WTC11 (cell line): ENCODE results near the gene KLF11. TPM values are rescaled to one million over a fixed set of nuclear protein-coding genes. Genes with fewer than 3 reads are reported as not detected.
A peak's percentile ranks its signal among the peaks of the same experiment; 100 is the strongest.

ENCODE experiments used
- ATAC-seq: fragments of 200-7000 bp; cut with Tn5 transposase; 2 replicates; pipeline ENCODE4 v1.10.0; 2021; ENCODE audit warnings: mild to moderate bottlenecking, moderate library complexity
- CTCF ChIA-PET: fragments of 300-600 bp; sonication (Branson Sonifier 250); formaldehyde crosslinking; loops from one replicate; lab custom pipeline; 2021; ENCODE audit warnings: antibody characterized with exemption; lab: Charles Lee
- POLR2A ChIA-PET: fragments of 350-600 bp; sonication (Branson Sonifier 250); formaldehyde crosslinking; loops from one replicate; lab custom pipeline; 2021; ENCODE audit warnings: antibody characterized with exemption; lab: Charles Lee
- DNase-seq: peaks from one replicate; pipeline ENCODE4 v3.0.0; 2021; ENCODE audit warnings: low spot score
- H3K27ac Mint-ChIP-seq: 2 replicates; pipeline ENCODE4 v1.8.0; 2021; ENCODE audit warnings: mixed read lengths
- H3K27me3 Mint-ChIP-seq: 2 replicates; pipeline ENCODE4 v1.8.0; 2021; ENCODE audit warnings: low read depth, mild to moderate bottlenecking, moderate library complexity, mixed read lengths
- H3K36me3 Mint-ChIP-seq: 2 replicates; pipeline ENCODE4 v1.8.0; 2021; ENCODE audit warnings: mixed read lengths
- H3K4me1 Mint-ChIP-seq: 2 replicates; pipeline ENCODE4 v1.8.0; 2022; ENCODE audit warnings: mixed read lengths
- H3K4me3 Mint-ChIP-seq: 2 replicates; pipeline ENCODE4 v1.8.0; 2021; ENCODE audit warnings: mild to moderate bottlenecking, moderate library complexity, mixed read lengths
- H3K9me3 Mint-ChIP-seq: 2 replicates; pipeline ENCODE4 v1.8.0; 2021; ENCODE audit warnings: mixed read lengths
- CREB1 ChIP-seq: sonication (generic); formaldehyde crosslinking; IDR thresholded peaks from 2 replicates; pipeline ENCODE4 v1.8.0; 2023; ENCODE audit warnings: mild to moderate bottlenecking, missing genetic modification reagents
- CREM ChIP-seq: sonication (generic); formaldehyde crosslinking; IDR thresholded peaks from 2 replicates; pipeline ENCODE4 v1.8.1; 2022; ENCODE audit warnings: mild to moderate bottlenecking, missing genetic modification reagents, moderate library complexity
- EMX1 ChIP-seq: fragments of 250-450 bp; sonication (Bioruptor Pico); IDR thresholded peaks from 2 replicates; pipeline ENCODE4 v1.8.0; 2021; ENCODE audit warnings: mild to moderate bottlenecking
- FOXJ3 ChIP-seq: sonication (generic); formaldehyde crosslinking; IDR thresholded peaks from 2 replicates; pipeline ENCODE4 v1.9.0; 2021; ENCODE audit warnings: missing genetic modification reagents, mild to moderate bottlenecking, borderline replicate concordance
- JAZF1 ChIP-seq: fragments of 250-450 bp; sonication (Bioruptor Pico); IDR thresholded peaks from 2 replicates; pipeline ENCODE4 v1.9.0; 2021; ENCODE audit warnings: moderate library complexity, mild to moderate bottlenecking, inconsistent platforms
- JUN ChIP-seq: sonication (generic); formaldehyde crosslinking; IDR thresholded peaks from 2 replicates; pipeline ENCODE4 v1.8.0; 2023; ENCODE audit warnings: mild to moderate bottlenecking, missing genetic modification reagents
- KAT7 ChIP-seq: sonication (generic); formaldehyde crosslinking; IDR thresholded peaks from 2 replicates; pipeline ENCODE4 v1.8.1; 2023; ENCODE audit warnings: missing genetic modification reagents, mild to moderate bottlenecking, borderline replicate concordance
- MXD4 ChIP-seq: fragments of 250-450 bp; sonication (Bioruptor Pico); IDR thresholded peaks from 2 replicates; pipeline ENCODE4 v1.8.0; 2021; ENCODE audit warnings: mild to moderate bottlenecking, moderate library complexity, borderline replicate concordance
- NR3C1 ChIP-seq: sonication (generic); formaldehyde crosslinking; conservative IDR thresholded peaks from 2 replicates; pipeline ENCODE4 v1.8.1; 2023; ENCODE audit warnings: low read depth, mild to moderate bottlenecking, missing genetic modification reagents
- PRRX2 ChIP-seq: fragments of 250-450 bp; sonication (Bioruptor Pico); IDR thresholded peaks from 2 replicates; pipeline ENCODE4 v1.8.0; 2021; ENCODE audit warnings: mild to moderate bottlenecking
- RELA ChIP-seq: sonication (generic); formaldehyde crosslinking; IDR thresholded peaks from 2 replicates; pipeline ENCODE4 v1.8.1; 2022; ENCODE audit warnings: missing genetic modification reagents, mild to moderate bottlenecking, borderline replicate concordance
- RORB ChIP-seq: fragments of 250-450 bp; sonication (Bioruptor Pico); IDR thresholded peaks from 2 replicates; pipeline ENCODE4 v1.9.0; 2021; ENCODE audit warnings: mild to moderate bottlenecking
- TEAD4 ChIP-seq: sonication (generic); formaldehyde crosslinking; IDR thresholded peaks from 2 replicates; pipeline ENCODE4 v1.8.0; 2022; ENCODE audit warnings: mild to moderate bottlenecking, missing genetic modification reagents
- ZBTB21 ChIP-seq: sonication (generic); formaldehyde crosslinking; IDR thresholded peaks from 2 replicates; pipeline ENCODE4 v1.8.1; 2023; ENCODE audit warnings: mild to moderate bottlenecking, missing genetic modification reagents, borderline replicate concordance
- ZNF219 ChIP-seq: sonication (generic); formaldehyde crosslinking; IDR thresholded peaks from 2 replicates; pipeline ENCODE4 v1.8.0; 2023; ENCODE audit warnings: missing genetic modification reagents, mild to moderate bottlenecking, borderline replicate concordance
- ZNF263 ChIP-seq: sonication (generic); formaldehyde crosslinking; IDR thresholded peaks from 2 replicates; pipeline ENCODE4 v1.8.1; 2022; ENCODE audit warnings: low read depth, mild to moderate bottlenecking, moderate library complexity, missing genetic modification reagents
- ZNF671 ChIP-seq: fragments of 250-450 bp; sonication (Bioruptor Pico); IDR thresholded peaks from 2 replicates; pipeline ENCODE4 v1.8.0; 2021; ENCODE audit warnings: mild to moderate bottlenecking
- total RNA-seq: library from RNA; stranded (reverse); gene quantifications from 3 replicates; pipeline ENCODE4 v1.2.3, GENCODE V29; 2021
- TF ChIP-seq, protein P1 (sequence below): sonication (generic); formaldehyde crosslinking; IDR thresholded peaks from 2 replicates; pipeline ENCODE4 v1.8.0; 2023; ENCODE audit warnings: mild to moderate bottlenecking, missing genetic modification reagents
- TF ChIP-seq, protein P2 (sequence below): fragments of 250-450 bp; sonication (Bioruptor Pico); IDR thresholded peaks from 2 replicates; pipeline ENCODE4 v1.9.0; 2021; ENCODE audit warnings: mild to moderate bottlenecking
- TF ChIP-seq, protein P3 (sequence below): fragments of 250-450 bp; sonication (Bioruptor Pico); conservative IDR thresholded peaks from 2 replicates; pipeline ENCODE4 v1.9.0; 2021; ENCODE audit warnings: mild to moderate bottlenecking
- TF ChIP-seq, protein P4 (sequence below): sonication (generic); formaldehyde crosslinking; IDR thresholded peaks from 2 replicates; pipeline ENCODE4 v1.8.1; 2023; ENCODE audit warnings: mild to moderate bottlenecking, missing genetic modification reagents
- TF ChIP-seq, protein P5 (sequence below): fragments of 250-450 bp; sonication (Bioruptor Pico); IDR thresholded peaks from 2 replicates; pipeline ENCODE4 v1.8.0; 2021; ENCODE audit warnings: mild to moderate bottlenecking
- TF ChIP-seq, protein P6 (sequence below): sonication (generic); formaldehyde crosslinking; IDR thresholded peaks from 2 replicates; pipeline ENCODE4 v1.8.0; 2022; ENCODE audit warnings: mild to moderate bottlenecking, missing genetic modification reagents
- TF ChIP-seq, protein P7 (sequence below): sonication (generic); formaldehyde crosslinking; IDR thresholded peaks from 2 replicates; pipeline ENCODE4 v1.8.0; 2022; ENCODE audit warnings: mild to moderate bottlenecking, missing genetic modification reagents

The KLF11 gene
- total RNA-seq, 1 experiment from 2014 or later, result 8.8 TPM

DNA sequence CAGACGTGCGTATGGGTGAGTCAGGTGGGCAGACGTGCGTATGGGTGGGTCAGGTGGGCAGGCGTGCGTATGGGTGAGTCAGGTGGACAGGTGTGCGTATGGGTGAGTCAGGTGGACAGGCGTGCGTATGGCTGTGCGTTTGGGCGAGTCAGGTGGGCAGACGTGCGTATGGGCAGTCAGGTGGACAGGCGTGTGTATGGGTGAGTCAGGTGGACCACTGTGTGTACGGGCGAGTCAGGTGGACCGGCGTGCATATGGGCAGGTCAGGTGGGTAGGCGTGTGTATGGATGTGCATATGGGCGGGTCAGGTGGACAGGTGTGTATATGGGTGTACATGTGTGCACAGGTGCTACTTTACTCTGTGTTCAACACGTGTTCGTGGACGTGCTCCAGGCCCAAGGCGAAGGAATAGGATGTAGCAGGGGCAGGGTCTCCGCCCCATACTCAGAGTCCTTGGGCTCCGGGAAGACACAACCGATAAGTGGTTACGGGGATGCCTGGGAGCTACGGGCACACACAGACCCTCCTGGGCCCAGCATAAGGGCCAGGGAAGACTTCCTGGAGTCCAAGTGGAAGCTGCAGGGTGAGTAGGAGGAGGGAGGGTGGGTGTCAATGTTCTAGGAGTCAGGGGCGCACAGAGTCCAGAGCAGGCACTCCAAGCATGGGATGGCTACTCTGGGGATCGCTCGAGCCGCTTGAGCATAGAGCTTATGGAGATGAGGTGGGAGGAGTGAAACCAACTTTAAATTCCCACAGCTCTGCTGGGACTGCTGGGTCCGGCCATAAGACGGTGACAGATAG is 27.1 kb upstream of the KLF11 start (continued):
- TF ChIP-seq, protein P1, sequence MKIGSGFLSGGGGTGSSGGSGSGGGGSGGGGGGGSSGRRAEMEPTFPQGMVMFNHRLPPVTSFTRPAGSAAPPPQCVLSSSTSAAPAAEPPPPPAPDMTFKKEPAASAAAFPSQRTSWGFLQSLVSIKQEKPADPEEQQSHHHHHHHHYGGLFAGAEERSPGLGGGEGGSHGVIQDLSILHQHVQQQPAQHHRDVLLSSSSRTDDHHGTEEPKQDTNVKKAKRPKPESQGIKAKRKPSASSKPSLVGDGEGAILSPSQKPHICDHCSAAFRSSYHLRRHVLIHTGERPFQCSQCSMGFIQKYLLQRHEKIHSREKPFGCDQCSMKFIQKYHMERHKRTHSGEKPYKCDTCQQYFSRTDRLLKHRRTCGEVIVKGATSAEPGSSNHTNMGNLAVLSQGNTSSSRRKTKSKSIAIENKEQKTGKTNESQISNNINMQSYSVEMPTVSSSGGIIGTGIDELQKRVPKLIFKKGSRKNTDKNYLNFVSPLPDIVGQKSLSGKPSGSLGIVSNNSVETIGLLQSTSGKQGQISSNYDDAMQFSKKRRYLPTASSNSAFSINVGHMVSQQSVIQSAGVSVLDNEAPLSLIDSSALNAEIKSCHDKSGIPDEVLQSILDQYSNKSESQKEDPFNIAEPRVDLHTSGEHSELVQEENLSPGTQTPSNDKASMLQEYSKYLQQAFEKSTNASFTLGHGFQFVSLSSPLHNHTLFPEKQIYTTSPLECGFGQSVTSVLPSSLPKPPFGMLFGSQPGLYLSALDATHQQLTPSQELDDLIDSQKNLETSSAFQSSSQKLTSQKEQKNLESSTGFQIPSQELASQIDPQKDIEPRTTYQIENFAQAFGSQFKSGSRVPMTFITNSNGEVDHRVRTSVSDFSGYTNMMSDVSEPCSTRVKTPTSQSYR (CRISPR knock-in tag), result no peak
- TF ChIP-seq KAT7 (no peak), ZNF263 (CRISPR knock-in tag) (no peak), MXD4 (no peak), EMX1 (CRISPR knock-in tag) (no peak), RORB (CRISPR knock-in tag) (no peak), FOXJ3 (CRISPR knock-in tag) (no peak), CREB1 (CRISPR knock-in tag) (no peak), ZBTB21 (CRISPR knock-in tag) (no peak), ZNF219 (CRISPR knock-in tag) (no peak)
- TF ChIP-seq, protein P2, sequence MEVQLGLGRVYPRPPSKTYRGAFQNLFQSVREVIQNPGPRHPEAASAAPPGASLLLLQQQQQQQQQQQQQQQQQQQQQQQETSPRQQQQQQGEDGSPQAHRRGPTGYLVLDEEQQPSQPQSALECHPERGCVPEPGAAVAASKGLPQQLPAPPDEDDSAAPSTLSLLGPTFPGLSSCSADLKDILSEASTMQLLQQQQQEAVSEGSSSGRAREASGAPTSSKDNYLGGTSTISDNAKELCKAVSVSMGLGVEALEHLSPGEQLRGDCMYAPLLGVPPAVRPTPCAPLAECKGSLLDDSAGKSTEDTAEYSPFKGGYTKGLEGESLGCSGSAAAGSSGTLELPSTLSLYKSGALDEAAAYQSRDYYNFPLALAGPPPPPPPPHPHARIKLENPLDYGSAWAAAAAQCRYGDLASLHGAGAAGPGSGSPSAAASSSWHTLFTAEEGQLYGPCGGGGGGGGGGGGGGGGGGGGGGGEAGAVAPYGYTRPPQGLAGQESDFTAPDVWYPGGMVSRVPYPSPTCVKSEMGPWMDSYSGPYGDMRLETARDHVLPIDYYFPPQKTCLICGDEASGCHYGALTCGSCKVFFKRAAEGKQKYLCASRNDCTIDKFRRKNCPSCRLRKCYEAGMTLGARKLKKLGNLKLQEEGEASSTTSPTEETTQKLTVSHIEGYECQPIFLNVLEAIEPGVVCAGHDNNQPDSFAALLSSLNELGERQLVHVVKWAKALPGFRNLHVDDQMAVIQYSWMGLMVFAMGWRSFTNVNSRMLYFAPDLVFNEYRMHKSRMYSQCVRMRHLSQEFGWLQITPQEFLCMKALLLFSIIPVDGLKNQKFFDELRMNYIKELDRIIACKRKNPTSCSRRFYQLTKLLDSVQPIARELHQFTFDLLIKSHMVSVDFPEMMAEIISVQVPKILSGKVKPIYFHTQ (CRISPR knock-in tag), result no peak
- TF ChIP-seq, protein P3, sequence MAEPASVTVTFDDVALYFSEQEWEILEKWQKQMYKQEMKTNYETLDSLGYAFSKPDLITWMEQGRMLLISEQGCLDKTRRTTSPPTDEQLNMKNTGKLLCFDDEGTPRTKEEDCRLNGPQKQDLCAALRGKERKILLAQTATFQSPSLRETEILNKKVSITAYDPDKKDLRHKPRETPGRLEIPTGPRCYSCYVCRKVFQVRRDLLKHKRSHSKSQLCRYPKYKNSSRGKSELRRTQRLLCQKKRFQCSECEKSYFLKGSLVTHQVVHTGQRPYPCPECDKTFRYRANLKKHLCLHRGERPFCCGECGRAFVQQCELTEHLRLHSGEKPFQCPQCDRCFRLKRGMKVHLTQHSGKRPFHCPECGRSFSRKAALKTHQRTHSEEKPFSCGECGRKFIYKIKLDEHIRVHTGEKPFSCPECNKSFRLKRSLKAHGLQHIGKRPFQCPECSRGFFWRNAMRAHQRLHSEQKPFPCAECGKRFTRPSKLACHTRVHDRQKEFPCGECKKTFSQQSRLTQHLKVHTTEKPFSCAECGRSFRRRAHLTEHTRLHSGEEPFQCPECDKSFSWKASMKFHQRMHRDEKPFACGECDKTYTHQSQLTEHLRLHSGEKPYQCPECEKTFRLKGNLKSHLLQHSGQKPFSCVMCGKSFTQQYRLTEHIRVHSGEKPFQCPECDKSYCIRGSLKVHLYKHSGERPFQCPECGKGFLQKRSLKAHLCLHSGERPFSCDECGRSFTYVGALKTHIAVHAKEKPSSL (CRISPR knock-in tag), result no peak

DNA sequence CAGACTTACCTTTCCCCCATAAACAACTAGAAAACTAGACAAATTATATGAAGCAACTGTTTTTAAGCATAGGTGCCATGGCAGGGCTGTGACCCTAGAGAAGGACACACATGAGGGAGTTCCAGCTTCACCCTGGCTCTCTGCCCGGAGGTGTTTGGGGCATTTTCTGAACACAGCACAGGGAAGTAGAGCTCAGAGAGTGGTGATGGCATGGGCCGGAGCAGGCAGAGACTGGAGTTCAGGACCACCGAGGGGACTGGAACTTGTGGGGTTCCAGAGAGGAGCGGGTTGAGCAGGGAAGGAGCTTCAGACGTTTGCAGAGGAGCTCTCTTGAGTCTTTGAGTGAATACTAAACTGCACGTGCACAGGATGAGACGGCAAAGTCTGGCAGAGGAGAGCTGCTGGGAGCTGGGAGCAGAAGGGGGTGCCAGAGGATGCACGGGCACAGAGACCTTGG is 26.5 kb upstream of the KLF11 start:
- ATAC-seq, result no peak
- no peak overlapping the region for H3K4me3 Mint-ChIP-seq
- TF ChIP-seq, protein P4, sequence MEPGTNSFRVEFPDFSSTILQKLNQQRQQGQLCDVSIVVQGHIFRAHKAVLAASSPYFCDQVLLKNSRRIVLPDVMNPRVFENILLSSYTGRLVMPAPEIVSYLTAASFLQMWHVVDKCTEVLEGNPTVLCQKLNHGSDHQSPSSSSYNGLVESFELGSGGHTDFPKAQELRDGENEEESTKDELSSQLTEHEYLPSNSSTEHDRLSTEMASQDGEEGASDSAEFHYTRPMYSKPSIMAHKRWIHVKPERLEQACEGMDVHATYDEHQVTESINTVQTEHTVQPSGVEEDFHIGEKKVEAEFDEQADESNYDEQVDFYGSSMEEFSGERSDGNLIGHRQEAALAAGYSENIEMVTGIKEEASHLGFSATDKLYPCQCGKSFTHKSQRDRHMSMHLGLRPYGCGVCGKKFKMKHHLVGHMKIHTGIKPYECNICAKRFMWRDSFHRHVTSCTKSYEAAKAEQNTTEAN (CRISPR knock-in tag), result no peak
- TF ChIP-seq, protein P5, sequence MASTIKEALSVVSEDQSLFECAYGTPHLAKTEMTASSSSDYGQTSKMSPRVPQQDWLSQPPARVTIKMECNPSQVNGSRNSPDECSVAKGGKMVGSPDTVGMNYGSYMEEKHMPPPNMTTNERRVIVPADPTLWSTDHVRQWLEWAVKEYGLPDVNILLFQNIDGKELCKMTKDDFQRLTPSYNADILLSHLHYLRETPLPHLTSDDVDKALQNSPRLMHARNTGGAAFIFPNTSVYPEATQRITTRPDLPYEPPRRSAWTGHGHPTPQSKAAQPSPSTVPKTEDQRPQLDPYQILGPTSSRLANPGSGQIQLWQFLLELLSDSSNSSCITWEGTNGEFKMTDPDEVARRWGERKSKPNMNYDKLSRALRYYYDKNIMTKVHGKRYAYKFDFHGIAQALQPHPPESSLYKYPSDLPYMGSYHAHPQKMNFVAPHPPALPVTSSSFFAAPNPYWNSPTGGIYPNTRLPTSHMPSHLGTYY (CRISPR knock-in tag), result no peak
- TF ChIP-seq PRRX2 (no peak), RELA (CRISPR knock-in tag) (no peak), JUN (CRISPR knock-in tag) (no peak), CREM (no peak), JAZF1 (CRISPR knock-in tag) (no peak), NR3C1 (CRISPR knock-in tag) (no peak), ZNF671 (CRISPR knock-in tag) (no peak), MXD4 (no peak), ZNF219 (CRISPR knock-in tag) (no peak), ZBTB21 (CRISPR knock-in tag) (no peak), FOXJ3 (CRISPR knock-in tag) (no peak), TEAD4 (CRISPR knock-in tag) (no peak)
- TF ChIP-seq, protein P6, sequence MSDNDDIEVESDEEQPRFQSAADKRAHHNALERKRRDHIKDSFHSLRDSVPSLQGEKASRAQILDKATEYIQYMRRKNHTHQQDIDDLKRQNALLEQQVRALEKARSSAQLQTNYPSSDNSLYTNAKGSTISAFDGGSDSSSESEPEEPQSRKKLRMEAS (CRISPR knock-in tag), result no peak
- TF ChIP-seq, protein P7, sequence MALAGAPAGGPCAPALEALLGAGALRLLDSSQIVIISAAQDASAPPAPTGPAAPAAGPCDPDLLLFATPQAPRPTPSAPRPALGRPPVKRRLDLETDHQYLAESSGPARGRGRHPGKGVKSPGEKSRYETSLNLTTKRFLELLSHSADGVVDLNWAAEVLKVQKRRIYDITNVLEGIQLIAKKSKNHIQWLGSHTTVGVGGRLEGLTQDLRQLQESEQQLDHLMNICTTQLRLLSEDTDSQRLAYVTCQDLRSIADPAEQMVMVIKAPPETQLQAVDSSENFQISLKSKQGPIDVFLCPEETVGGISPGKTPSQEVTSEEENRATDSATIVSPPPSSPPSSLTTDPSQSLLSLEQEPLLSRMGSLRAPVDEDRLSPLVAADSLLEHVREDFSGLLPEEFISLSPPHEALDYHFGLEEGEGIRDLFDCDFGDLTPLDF (CRISPR knock-in tag), result no peak

More for the DNA sequence above, 26.5 kb upstream of the KLF11 start:
- no peaks in the 10 kb centered on the region for H3K9me3 Mint-ChIP-seq
- H3K4me1 Mint-ChIP-seq, result no peaks in the 10 kb centered on the region
- H3K36me3 Mint-ChIP-seq, result no peaks in the 10 kb centered on the region
- no peak for DNase-seq
- ChIA-PET POLR2A (interaction anchor here (0.7 kb wide), 1 partner anchor 14 kb away, joined by 3 read pairs; no protein-coding TSS in a partner anchor), CTCF (interaction anchor here (1.1 to 2.9 kb wide), 4 partner anchors 11 to 392 kb away, joined by 3 to 14 read pairs (median 4); no protein-coding TSS in a partner anchor)
- no peaks in the 10 kb centered on the region; the same call in 1 of the 2 replicates for H3K27me3 Mint-ChIP-seq
- 0 out of 2 replicates have a peak overlapping the region, but pooled peaks have one; percentile 30 for H3K27ac Mint-ChIP-seq
